H1 (cell line): ENCODE data around the gene EGR2. TPM values are rescaled to one million over a fixed set of nuclear protein-coding genes. Genes with fewer than 3 reads are reported as not detected.

Experiments used
- CTCF ChIA-PET: fragments of 300-600 bp; sonication (Branson Sonifier 250); formaldehyde crosslinking; loops from one replicate; lab custom pipeline; 2021; ENCODE audit not compliant: partially characterized antibody; lab: Charles Lee
- POLR2A ChIA-PET: fragments of 300-600 bp; sonication (Branson Sonifier 250); formaldehyde crosslinking; loops from one replicate; lab custom pipeline; 2021; ENCODE audit warnings: inconsistent platforms; ENCODE audit not compliant: partially characterized antibody; lab: Charles Lee
- DNase-seq, 2 experiments: peaks; one replicate each; pipeline versions ENCODE4 v3.0.0 to v3.0.0-alpha.2; 2010 to 2022; ENCODE audit warnings: low spot score in 2 of 2, low read depth in 1 of 2, mixed read lengths in 1 of 2
- FAIRE-seq: peaks from 2 replicates; lab custom pipeline; 2011; peaks lifted over from hg19 to GRCh38; lab: Jason Lieb, UNC
- H2AFZ ChIP-seq: 2 replicates; pipeline ENCODE4 v1.8.1; 2012; ENCODE audit warnings: low read length, inconsistent platforms
- H2AK5ac ChIP-seq: 2 replicates; pipeline ENCODE4 v1.6.1; 2013; ENCODE audit warnings: low read depth, low read length
- H2BK120ac ChIP-seq: replicated peaks from 2 replicates; pipeline ENCODE3; 2013; ENCODE audit warnings: low read depth, low read length, inconsistent platforms
- H2BK12ac ChIP-seq: 2 replicates; pipeline ENCODE4 v1.6.1; 2013; ENCODE audit warnings: low read depth, low read length
- H2BK15ac ChIP-seq: 2 replicates; pipeline ENCODE4 v1.6.1; 2013; ENCODE audit warnings: low read length
- H2BK20ac ChIP-seq: 2 replicates; pipeline ENCODE4 v1.6.1; 2013; ENCODE audit warnings: low read length
- H2BK5ac ChIP-seq: 2 replicates; pipeline ENCODE4 v1.6.1; 2013; ENCODE audit warnings: low read depth, low read length
- H3K14ac ChIP-seq: 2 replicates; pipeline ENCODE4 v1.6.1; 2013; ENCODE audit warnings: inconsistent platforms; ENCODE audit not compliant: insufficient read length
- H3K18ac ChIP-seq: 2 replicates; pipeline ENCODE4 v1.6.1; 2013; ENCODE audit warnings: low read length; ENCODE audit errors: extremely low read depth
- H3K23ac ChIP-seq: 2 replicates; pipeline ENCODE4 v1.6.1; 2013; ENCODE audit warnings: inconsistent platforms; ENCODE audit not compliant: insufficient read length
- H3K23me2 ChIP-seq: 2 replicates; pipeline ENCODE4 v1.6.1; 2013; ENCODE audit warnings: low read depth, low read length
- H3K27ac ChIP-seq: 2 replicates; pipeline ENCODE4 v1.6.1; 2011; ENCODE audit warnings: low read depth, low read length, inconsistent platforms
- H3K27me3 ChIP-seq, 4 experiments: replicated peaks in 1 of 4; 1 replicate in 1 of 4; 2 replicates in 3 of 4; pipeline versions ENCODE4 v1.6.1 to v1.8.1; 2011 to 2013; ENCODE audit warnings: low read length in 3 of 4, mild to moderate bottlenecking in 3 of 4, inconsistent platforms in 2 of 4, mixed read lengths in 2 of 4, moderate library complexity in 1 of 4; ENCODE audit not compliant: control insufficient read depth in 3 of 4, insufficient read depth in 3 of 4; ENCODE audit errors: extremely low read depth in 1 of 4
- H3K36me3 ChIP-seq, 4 experiments: 2 replicates each; pipeline versions ENCODE4 v1.6.1 to v1.8.1; 2011 to 2013; ENCODE audit warnings: mild to moderate bottlenecking in 4 of 4, low read length in 3 of 4, moderate library complexity in 2 of 4, control low read depth in 1 of 4, inconsistent platforms in 1 of 4; ENCODE audit not compliant: insufficient read depth in 4 of 4, control insufficient read depth in 2 of 4
- H3K4ac ChIP-seq: replicated peaks from 2 replicates; pipeline ENCODE3; 2013; ENCODE audit warnings: low read length, low read depth, mixed read lengths, inconsistent platforms; ENCODE audit not compliant: insufficient read length
- H3K4me1 ChIP-seq, 4 experiments: replicated peaks in 1 of 4; 1 replicate in 1 of 4; 2 replicates in 3 of 4; pipeline versions ENCODE4 v1.6.1 to v1.8.1; 2011 to 2013; ENCODE audit warnings: low read length in 3 of 4, inconsistent platforms in 2 of 4, mixed read lengths in 1 of 4; ENCODE audit not compliant: insufficient read depth in 4 of 4, control insufficient read depth in 3 of 4
- H3K4me2 ChIP-seq, 2 experiments: 2 replicates each; pipeline versions ENCODE4 v1.6.1 to v1.8.1; 2011 to 2013; ENCODE audit warnings: low read depth in 2 of 2, low read length in 2 of 2, control low read depth in 1 of 2, inconsistent platforms in 1 of 2, mild to moderate bottlenecking in 1 of 2; ENCODE audit not compliant: insufficient read depth in 1 of 2
- H3K4me3 ChIP-seq, 4 experiments: fragments of 200-600, 300-600 bp in 1 of 4; sonication (generic), shearing (Covaris generic), sonication (Bioruptor Twin) in 1 of 4; 2 replicates each; pipeline versions ENCODE4 v1.5.1 to v1.8.1; 2011 to 2016; ENCODE audit warnings: low read length in 4 of 4, low read depth in 3 of 4, control low read depth in 2 of 4, inconsistent platforms in 2 of 4, mild to moderate bottlenecking in 2 of 4, mixed read lengths in 1 of 4, moderate library complexity in 1 of 4; ENCODE audit not compliant: insufficient read depth in 2 of 4; ENCODE audit errors: extremely low read depth in 1 of 4
- H3K56ac ChIP-seq: replicated peaks from 2 replicates; pipeline ENCODE3; 2013; ENCODE audit warnings: low read depth, mild to moderate bottlenecking, mixed read lengths, low read length, inconsistent platforms; ENCODE audit not compliant: insufficient read length
- H3K79me1 ChIP-seq: 2 replicates; pipeline ENCODE4 v1.6.1; 2013; ENCODE audit warnings: low read depth, low read length, control low read depth
- H3K79me2 ChIP-seq, 2 experiments: 2 replicates each; pipeline versions ENCODE4 v1.6.1 to v1.8.1; 2012 to 2013; ENCODE audit warnings: low read length in 2 of 2, mild to moderate bottlenecking in 2 of 2, inconsistent platforms in 1 of 2; ENCODE audit not compliant: insufficient read depth in 2 of 2, control insufficient read depth in 1 of 2
- H3K9ac ChIP-seq, 4 experiments: replicated peaks in 1 of 4; 1 replicate in 1 of 4; 2 replicates in 3 of 4; pipeline versions ENCODE4 v1.6.1 to v1.8.1; 2011 to 2013; ENCODE audit warnings: low read depth in 3 of 4, low read length in 3 of 4, control low read depth in 2 of 4, mild to moderate bottlenecking in 2 of 4, moderate library complexity in 2 of 4, inconsistent platforms in 1 of 4; ENCODE audit errors: extremely low read depth in 1 of 4
- H3K9me3 ChIP-seq, 2 experiments: 2 replicates each; pipeline versions ENCODE4 v1.6.1 to v1.8.1; 2012 to 2013; ENCODE audit warnings: mild to moderate bottlenecking in 2 of 2, moderate library complexity in 2 of 2, control low read depth in 1 of 2, inconsistent platforms in 1 of 2, low read depth in 1 of 2, low read length in 1 of 2, mixed read lengths in 1 of 2; ENCODE audit not compliant: insufficient read depth in 2 of 2
- H4K20me1 ChIP-seq, 2 experiments: replicated peaks in 1 of 2; 2 replicates each; pipeline versions ENCODE3 to v1.8.1; 2011 to 2013; ENCODE audit warnings: inconsistent platforms in 2 of 2, low read length in 2 of 2, mild to moderate bottlenecking in 1 of 2; ENCODE audit not compliant: insufficient read depth in 2 of 2, control insufficient read depth in 1 of 2
- H4K5ac ChIP-seq: 2 replicates; pipeline ENCODE4 v1.6.1; 2013; ENCODE audit warnings: low read length, low read depth, mixed read lengths, inconsistent platforms; ENCODE audit not compliant: insufficient read length
- H4K8ac ChIP-seq: 2 replicates; pipeline ENCODE4 v1.8.0; 2013; ENCODE audit warnings: mild to moderate bottlenecking, moderate library complexity, low read length, inconsistent platforms; ENCODE audit not compliant: insufficient read depth; ENCODE audit errors: extremely low read depth
- H4K91ac ChIP-seq: replicated peaks from 2 replicates; pipeline ENCODE3; 2013; ENCODE audit warnings: low read length, mixed read lengths, inconsistent platforms; ENCODE audit not compliant: insufficient read length
- JUN ChIP-seq: IDR thresholded peaks from 2 replicates; pipeline ENCODE4 v1.6.1; 2011; ENCODE audit warnings: low read depth, mild to moderate bottlenecking, improper control_type of control experiment, low read length
- NRF1 ChIP-seq: IDR thresholded peaks from 2 replicates; pipeline ENCODE4 v1.6.1; 2011; ENCODE audit warnings: mild to moderate bottlenecking, low read depth, low read length, improper control_type of control experiment
- RBBP5 ChIP-seq: IDR thresholded peaks from 2 replicates; pipeline ENCODE4 v1.7.1; 2012; ENCODE audit warnings: low read depth, mild to moderate bottlenecking, inconsistent platforms, low read length, moderate library complexity, borderline replicate concordance
- SP1 ChIP-seq: IDR thresholded peaks from 2 replicates; pipeline ENCODE4 v1.6.1; 2011; ENCODE audit warnings: low read depth, low read length
- SP4 ChIP-seq: IDR thresholded peaks from 2 replicates; pipeline ENCODE4 v1.6.1; 2012; ENCODE audit warnings: low read length, inconsistent platforms
- SRF ChIP-seq: IDR thresholded peaks from 2 replicates; pipeline ENCODE4 v1.6.1; 2011; ENCODE audit warnings: mild to moderate bottlenecking, low read depth, low read length, moderate library complexity
- YY1 ChIP-seq: IDR thresholded peaks from 2 replicates; pipeline ENCODE4 v1.6.1; 2011; ENCODE audit warnings: low read depth, mild to moderate bottlenecking, low read length
- WGBS, 2 experiments: shearing (Covaris generic) in 1 of 2; methylation state at CpG; one replicate each; pipeline versions ENCODE4 v1.1.6 to v1.1.7; 2013 to 2015; ENCODE audit warnings: low lambda C conversion rate in 2 of 2, mixed read lengths in 2 of 2, inconsistent platforms in 1 of 2, low coverage in 1 of 2, missing lambda C conversion rate in 1 of 2; ENCODE audit not compliant: insufficient replicate concordance in 2 of 2, insufficient coverage in 1 of 2, insufficient read length in 1 of 2; ENCODE audit errors: extremely low coverage in 1 of 2, missing lambda C conversion rate in 1 of 2; 5-methylcytosine and 5-hydroxymethylcytosine counted together
- polyA plus RNA-seq, 7 experiments: library from polyadenylated mRNA; depleted of rRNA in 3 of 7; stranded (reverse) in 5 of 7; unstranded in 2 of 7; fragments of >200 nt in 5 of 7; fragments of 200-250 nt in 2 of 7; gene quantifications; 1 replicate in 5 of 7; 2 replicates in 1 of 7; 4 replicates in 1 of 7; pipeline versions ENCODE4 v1.2.1 to v1.2.3, GENCODE V29; 2011 to 2013; ENCODE audit warnings: missing spikeins in 2 of 7, mixed read lengths in 2 of 7
- total RNA-seq: library from RNA; stranded (reverse); fragmentation: NEBNext Ultra II Directional; extraction: Animal tissue kit (Norgen Biotek cat#: 25700); gene quantifications from 2 replicates; pipeline ENCODE4 v1.2.1, GENCODE V29; 2021
- TF ChIP-seq, protein P1 (sequence below): IDR thresholded peaks from 2 replicates; pipeline ENCODE4 v1.6.1; 2011; ENCODE audit warnings: low read length, improper control_type of control experiment
- TF ChIP-seq, protein P2 (sequence below): IDR thresholded peaks from 2 replicates; pipeline ENCODE4 v1.6.1; 2012; ENCODE audit warnings: low read length, inconsistent platforms

EGR2 gene
- total and polyA plus RNA-seq, 2 of the 8 experiments (the other 6 are each of a cell fraction or from before 2014, with no cell fraction given): 1.3 to 2.1 TPM

DNA sequence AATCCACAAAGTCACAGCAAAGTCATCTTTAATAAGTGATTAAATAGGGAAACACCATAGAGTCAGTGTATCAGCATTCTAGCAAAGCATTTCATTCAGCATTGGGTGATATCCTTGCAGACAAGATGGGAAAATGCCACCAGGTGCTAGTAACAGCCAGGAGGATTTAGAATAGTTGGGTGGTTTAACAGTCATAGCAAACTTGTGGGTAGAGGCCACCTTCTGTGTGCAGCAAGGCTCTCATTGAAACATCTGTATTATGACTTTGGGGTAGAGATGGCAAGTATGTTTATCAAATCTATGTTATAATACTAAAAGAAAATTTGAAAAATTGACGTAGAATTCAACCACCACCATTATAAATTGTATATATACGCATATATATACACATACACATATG, 38.0 kb downstream of the EGR2 start:
- ChIA-PET POLR2A (no interaction called here), CTCF (no interaction called here)
- Histone ChIP-seq H3K18ac (no peak overlapping the region), H3K4ac (no peak overlapping the region), H3K23ac (no peak overlapping the region), H3K79me1 (no peaks in the 10 kb centered on the region), H4K91ac (no peak overlapping the region), H3K27ac (no peak overlapping the region), H3K4me1 (no peaks in the 10 kb centered on the region), H2BK15ac (no peak overlapping the region), H3K14ac (no peak overlapping the region), H3K23me2 (no peaks in the 10 kb centered on the region), H4K20me1 (no peaks in the 10 kb centered on the region), H3K4me3 (no peak overlapping the region), H2BK20ac (no peak overlapping the region), H4K5ac (no peak overlapping the region), H4K8ac (no peak overlapping the region), H3K9ac (no peak overlapping the region), H2AK5ac (no peak overlapping the region), H2AFZ (no peak overlapping the region), H3K79me2 (no peaks in the 10 kb centered on the region), H2BK5ac (no peak overlapping the region), H3K56ac (no peak overlapping the region), H3K27me3 (no peaks in the 10 kb centered on the region), H3K36me3 (no peaks in the 10 kb centered on the region), H3K9me3 (no peaks in the 10 kb centered on the region; a peak in 1 of 4 replicates), H3K4me2 (no peak overlapping the region), H2BK12ac (no peak overlapping the region), H2BK120ac (no peak overlapping the region)
- FAIRE-seq (no peak), DNase-seq (no peak)
- WGBS, 2 experiments: 89% methylated on average over 2 of the region's 2 CpGs; no CpG with 5 or more reads in 1 of the 2 experiments
- TF ChIP-seq, protein P1, sequence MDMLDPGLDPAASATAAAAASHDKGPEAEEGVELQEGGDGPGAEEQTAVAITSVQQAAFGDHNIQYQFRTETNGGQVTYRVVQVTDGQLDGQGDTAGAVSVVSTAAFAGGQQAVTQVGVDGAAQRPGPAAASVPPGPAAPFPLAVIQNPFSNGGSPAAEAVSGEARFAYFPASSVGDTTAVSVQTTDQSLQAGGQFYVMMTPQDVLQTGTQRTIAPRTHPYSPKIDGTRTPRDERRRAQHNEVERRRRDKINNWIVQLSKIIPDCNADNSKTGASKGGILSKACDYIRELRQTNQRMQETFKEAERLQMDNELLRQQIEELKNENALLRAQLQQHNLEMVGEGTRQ: no peak
- TF ChIP-seq SP1: no peak
- no peak for TF ChIP-seq RBBP5
- TF ChIP-seq JUN: no peak
- no peak for TF ChIP-seq YY1
- TF ChIP-seq SP4: no peak
- no peak for TF ChIP-seq NRF1
- no peak for TF ChIP-seq SRF
- TF ChIP-seq, protein P2, sequence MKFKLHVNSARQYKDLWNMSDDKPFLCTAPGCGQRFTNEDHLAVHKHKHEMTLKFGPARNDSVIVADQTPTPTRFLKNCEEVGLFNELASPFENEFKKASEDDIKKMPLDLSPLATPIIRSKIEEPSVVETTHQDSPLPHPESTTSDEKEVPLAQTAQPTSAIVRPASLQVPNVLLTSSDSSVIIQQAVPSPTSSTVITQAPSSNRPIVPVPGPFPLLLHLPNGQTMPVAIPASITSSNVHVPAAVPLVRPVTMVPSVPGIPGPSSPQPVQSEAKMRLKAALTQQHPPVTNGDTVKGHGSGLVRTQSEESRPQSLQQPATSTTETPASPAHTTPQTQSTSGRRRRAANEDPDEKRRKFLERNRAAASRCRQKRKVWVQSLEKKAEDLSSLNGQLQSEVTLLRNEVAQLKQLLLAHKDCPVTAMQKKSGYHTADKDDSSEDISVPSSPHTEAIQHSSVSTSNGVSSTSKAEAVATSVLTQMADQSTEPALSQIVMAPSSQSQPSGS: no peak
